Measurements from ENCODE around the gene SLC22A3. TPM values are rescaled to one million over a fixed set of nuclear protein-coding genes. Genes with fewer than 3 reads are reported as not detected.
"Not testable (repeated sequence)": the region's sequence is repeated elsewhere in the genome, so short reads cannot be mapped to it uniquely, and the experiment has no call there.

The SLC22A3 gene
- total and polyA plus RNA-seq, 2 of the 13 experiments (the other 11 are each of a cell fraction or from before 2014, with no cell fraction given) = 12.0 to 31.5 TPM

DNA sequence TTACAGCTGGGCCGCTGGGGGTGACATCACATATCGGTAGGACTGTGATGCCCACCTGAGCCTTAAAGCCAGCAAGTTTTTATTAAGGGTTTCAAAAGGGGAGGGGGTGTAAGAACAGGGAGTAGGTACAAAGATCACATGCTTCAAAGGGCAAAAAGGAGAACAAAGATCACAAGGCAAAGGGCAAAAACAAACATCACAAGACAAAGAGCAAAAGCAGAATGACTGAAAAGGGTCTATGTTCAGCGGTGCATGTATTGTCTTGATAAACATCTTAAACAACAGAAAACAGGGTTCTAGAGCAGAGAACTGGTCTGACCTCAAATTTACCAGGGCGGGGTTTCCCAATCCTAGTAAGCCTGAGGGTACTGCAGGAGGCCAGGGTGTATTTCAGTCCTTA lies 101.6 kb downstream of the SLC22A3 start (continued):
- TF ChIP-seq SOX5 (CRISPR knock-in tag; IDR thresholded peaks at IDR 0.05; ENCODE audit: borderline replicate concordance) = peak; percentile 82
- 0 out of 4 replicates have a peak, but pooled peaks of 1 of the 2 experiments have one; percentile 8 for TF ChIP-seq EP300 (IDR thresholded peaks at IDR 0.05; ENCODE audit: low read depth in 2 of 2, low read length in 2 of 2)
- not testable (repeated sequence) for TF ChIP-seq EP300 (CRISPR knock-in tag; IDR thresholded peaks at IDR 0.05; ENCODE audit: borderline replicate concordance); SOX6 (IDR thresholded peaks at IDR 0.05)
- peak; percentile 40; the same call in 1 of the 2 replicates for TF ChIP-seq PAXIP1 (CRISPR knock-in tag; conservative IDR thresholded peaks at IDR 0.05)
- peak; percentile 77 for TF ChIP-seq HNF4A (CRISPR knock-in tag; IDR thresholded peaks at IDR 0.05)
- TF ChIP-seq SOX6 (CRISPR knock-in tag; IDR thresholded peaks at IDR 0.05) = peak; percentile 80
- TF ChIP-seq NCOR1 (IDR thresholded peaks at IDR 0.05; ENCODE audit: borderline replicate concordance, low read length) = peak; percentile 46; the same call in 1 of the 2 replicates

- no peaks in the 10 kb centered on the region for H3K27me3 ChIP-seq (ENCODE audit: control insufficient read depth in 1 of 2, insufficient read depth in 2 of 2, low read length in 2 of 2)
- ATAC-seq (no peak), DNase-seq (ENCODE audit: low spot score) (no peak), FAIRE-seq (no peak)
- no peaks in the 10 kb centered on the region for H3K79me2 ChIP-seq (ENCODE audit: insufficient read depth, low read length)
- peaks cover 19% of the 10 kb centered on the region for H3K4me1 ChIP-seq (ENCODE audit: insufficient read depth, low read length)
- H4K20me1 ChIP-seq (ENCODE audit: insufficient read depth, low read length) = no peaks in the 10 kb centered on the region
- ChIA-PET CTCF (ENCODE audit: low intra/inter-chr PET ratio, low total read pairs) (no interaction called here), POLR2A (interaction anchor here (1.3 kb wide), 1 partner anchor 57 kb away, joined by 3 read pairs; no protein-coding TSS in a partner anchor)
- H3K4me3 ChIP-seq (replicated peaks in 1 of 3; ENCODE audit: insufficient read depth in 1 of 3, low read depth in 2 of 3, low read length in 3 of 3) = no peak overlapping the region
- no peak overlapping the region for H3K4me2 ChIP-seq (ENCODE audit: low read depth, low read length)
- intact Hi-C loops (cut with micrococcal nuclease; ENCODE audit: unreplicated experiment) (no loop called here), in situ Hi-C loops (cut with HindIII; ENCODE audit: extremely low pct_ligation_motif_present, low pct_unique_long_range_greater_than_20kb) (no loop called here)
- no TSS peak for BruUV-seq (replicated peaks)
- no peak overlapping the region for H3K27ac ChIP-seq (ENCODE audit: extremely low read length, insufficient read depth, low read length)
- H2AFZ ChIP-seq (ENCODE audit: low read length) = no peak overlapping the region
- H3K9ac ChIP-seq (ENCODE audit: insufficient read depth, low read depth, low read length) = no peak overlapping the region
- H3K36me3 ChIP-seq (replicated peaks in 1 of 2; ENCODE audit: control insufficient read depth in 1 of 2, insufficient read depth in 2 of 2, low read length in 2 of 2) = peaks cover 0 to 4% of the 10 kb centered on the region in 2 experiments; a peak in 1 of 5 replicates
- over 99% methylated on average over 5 of the region's 5 CpGs for WGBS (ENCODE audit: low lambda C conversion rate)
- H3K9me3 ChIP-seq (ENCODE audit: low read length) = no peaks in the 10 kb centered on the region
- TF ChIP-seq FOXM1 (CRISPR knock-in tag; IDR thresholded peaks at IDR 0.05) (no peak), MED13 (CRISPR knock-in tag; IDR thresholded peaks at IDR 0.05) (no peak), ZBTB20 (CRISPR knock-in tag; IDR thresholded peaks at IDR 0.05; ENCODE audit: borderline replicate concordance, low read depth) (no peak), ZNF83 (CRISPR knock-in tag; IDR thresholded peaks at IDR 0.05; ENCODE audit: borderline replicate concordance) (no peak), ZC3H4 (CRISPR knock-in tag; IDR thresholded peaks at IDR 0.05; ENCODE audit: borderline replicate concordance) (no peak), HNRNPL (IDR thresholded peaks at IDR 0.05; ENCODE audit: low read depth, low read length) (no peak), PAWR (CRISPR knock-in tag; IDR thresholded peaks at IDR 0.05; ENCODE audit: borderline replicate concordance) (no peak), RARG (CRISPR knock-in tag; IDR thresholded peaks at IDR 0.05; ENCODE audit: low read depth) (no peak), MAFF (IDR thresholded peaks at IDR 0.05; ENCODE audit: low read depth, low read length) (no peak), ZBTB38 (CRISPR knock-in tag; IDR thresholded peaks at IDR 0.05) (no peak), ZNF841 (CRISPR knock-in tag; IDR thresholded peaks at IDR 0.05; ENCODE audit: borderline replicate concordance) (no peak), ZUFSP (CRISPR knock-in tag; IDR thresholded peaks at IDR 0.05; ENCODE audit: borderline replicate concordance) (no peak), ZNF839 (CRISPR knock-in tag; IDR thresholded peaks at IDR 0.05; ENCODE audit: borderline replicate concordance) (no peak)
Measured at GRCh38 chr6:160450849-160451248, 102.7 kb downstream of the SLC22A3 start.

Measured in HepG2 (cell line).